ENCODE data around the gene CAMK1D. TPM values are rescaled to one million over a fixed set of nuclear protein-coding genes. Genes with fewer than 3 reads are reported as not detected.

CAMK1D gene
- total and polyA plus RNA-seq, 2 experiments from 2014 or later: 3.5 to 6.0 TPM

DNA sequence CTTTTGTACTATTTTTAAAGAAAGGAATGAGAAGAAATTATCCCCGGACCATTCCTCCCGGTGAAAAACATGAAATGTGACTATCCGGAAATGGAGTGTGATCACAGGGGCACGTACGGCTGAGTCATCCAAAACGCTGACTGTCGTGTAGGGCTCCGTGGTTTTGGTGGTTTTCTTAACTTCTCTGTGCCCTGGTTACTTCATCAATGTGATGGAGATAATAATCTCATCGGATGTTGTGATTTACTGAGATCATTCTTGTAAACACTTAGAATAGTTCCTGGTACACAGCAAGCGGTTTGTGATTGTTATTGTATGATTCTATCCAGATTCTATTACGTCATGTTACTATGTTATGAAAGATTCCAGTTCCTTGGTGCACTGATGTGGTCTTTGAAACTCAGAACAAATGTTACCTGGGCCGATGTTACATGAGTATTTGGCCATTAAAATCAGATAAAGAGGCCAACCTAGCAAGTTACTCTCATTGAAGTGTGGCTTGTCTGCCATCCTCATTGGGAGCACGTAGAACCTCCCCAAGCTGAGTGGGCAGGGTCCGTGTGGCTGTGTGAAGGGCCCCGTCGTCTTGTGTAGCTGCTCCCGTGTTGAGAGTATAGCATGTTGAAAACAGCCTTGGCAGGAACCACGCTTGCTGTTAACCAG lies 99.5 kb downstream of the CAMK1D start:
- Histone ChIP-seq H3K9me3 (ENCODE audit: low read depth) (no peaks in the 10 kb centered on the region), H3K4me3 (no peak overlapping the region), H3K36me3 (replicated peaks; ENCODE audit: insufficient read depth, low read depth) (no peaks in the 10 kb centered on the region), H3K4me2 (no peak overlapping the region), H4K20me1 (ENCODE audit: insufficient read depth, poor library complexity, severe bottlenecking) (no peaks in the 10 kb centered on the region), H3K27me3 (no peaks in the 10 kb centered on the region), H3K27ac (peak overlapping the region; percentile 21), H3K9me2 (replicated peaks; ENCODE audit: insufficient read depth) (no peaks in the 10 kb centered on the region), H2AFZ (no peak overlapping the region), H3K79me2 (no peaks in the 10 kb centered on the region), H3K4me1 (ENCODE audit: insufficient read depth) (peaks cover 6% of the 10 kb centered on the region)
- 86% methylated on average over 18 of the region's 18 CpGs for WGBS (ENCODE audit: low lambda C conversion rate, missing lambda C conversion rate)
- TF ChIP-seq, protein P1, sequence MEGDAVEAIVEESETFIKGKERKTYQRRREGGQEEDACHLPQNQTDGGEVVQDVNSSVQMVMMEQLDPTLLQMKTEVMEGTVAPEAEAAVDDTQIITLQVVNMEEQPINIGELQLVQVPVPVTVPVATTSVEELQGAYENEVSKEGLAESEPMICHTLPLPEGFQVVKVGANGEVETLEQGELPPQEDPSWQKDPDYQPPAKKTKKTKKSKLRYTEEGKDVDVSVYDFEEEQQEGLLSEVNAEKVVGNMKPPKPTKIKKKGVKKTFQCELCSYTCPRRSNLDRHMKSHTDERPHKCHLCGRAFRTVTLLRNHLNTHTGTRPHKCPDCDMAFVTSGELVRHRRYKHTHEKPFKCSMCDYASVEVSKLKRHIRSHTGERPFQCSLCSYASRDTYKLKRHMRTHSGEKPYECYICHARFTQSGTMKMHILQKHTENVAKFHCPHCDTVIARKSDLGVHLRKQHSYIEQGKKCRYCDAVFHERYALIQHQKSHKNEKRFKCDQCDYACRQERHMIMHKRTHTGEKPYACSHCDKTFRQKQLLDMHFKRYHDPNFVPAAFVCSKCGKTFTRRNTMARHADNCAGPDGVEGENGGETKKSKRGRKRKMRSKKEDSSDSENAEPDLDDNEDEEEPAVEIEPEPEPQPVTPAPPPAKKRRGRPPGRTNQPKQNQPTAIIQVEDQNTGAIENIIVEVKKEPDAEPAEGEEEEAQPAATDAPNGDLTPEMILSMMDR (IDR thresholded peaks at IDR 0.05; ENCODE audit: poor library complexity): no peak
- TF ChIP-seq EZH2phosphoT487 (IDR thresholded peaks at IDR 0.05; ENCODE audit: low read depth, severe bottlenecking, unreplicated experiment) (no peak), EZH2 (IDR thresholded peaks at IDR 0.05; ENCODE audit: borderline replicate concordance) (no peak)
- DNase-seq (ENCODE audit: low spot score): no peak

DNA sequence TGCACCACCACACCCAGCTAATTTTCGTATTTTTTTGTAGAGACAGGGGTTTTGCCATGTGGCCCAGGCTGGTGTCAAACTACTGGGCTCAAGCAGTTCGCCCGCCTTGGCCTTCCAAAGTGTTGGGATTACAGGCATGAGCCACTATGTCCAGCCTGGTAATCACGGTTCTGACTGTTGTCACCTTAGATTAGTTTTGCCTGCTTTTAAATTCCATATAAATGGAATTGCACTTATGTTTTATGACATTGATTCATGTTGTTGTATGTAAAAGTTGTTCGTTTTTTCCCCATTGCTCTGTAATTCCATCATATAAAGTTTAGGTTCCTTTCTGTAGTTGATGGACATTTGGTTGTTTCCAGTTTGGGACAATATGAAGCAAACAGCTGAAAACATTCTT lies 106.0 kb downstream of the CAMK1D start:
- 88% methylated on average over 5 of the region's 5 CpGs for WGBS (ENCODE audit: low lambda C conversion rate, missing lambda C conversion rate)
- DNase-seq (ENCODE audit: low spot score): no peak
- no peaks in the 10 kb centered on the region for H3K36me3 ChIP-seq (replicated peaks; ENCODE audit: insufficient read depth, low read depth)

DNA sequence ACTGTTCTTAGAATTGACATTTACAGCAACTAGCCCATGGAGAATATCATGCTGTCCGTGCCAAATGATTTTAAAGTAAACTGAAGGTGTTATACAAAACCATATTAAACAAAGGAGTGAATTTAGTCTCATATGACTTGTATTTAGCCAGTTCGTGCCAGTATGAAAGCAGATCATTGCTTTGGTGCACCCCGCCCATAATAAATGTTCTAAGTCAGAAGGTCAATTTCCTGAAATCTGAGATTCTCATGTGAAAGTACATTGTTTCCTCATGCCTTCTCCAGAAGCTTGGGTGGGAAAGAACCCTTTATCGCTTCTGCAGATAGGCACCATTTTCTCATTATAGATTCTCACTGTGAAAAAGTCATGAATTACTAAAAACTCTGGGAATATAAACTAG lies 106.4 kb downstream of the CAMK1D start:
- Histone ChIP-seq H3K79me2 (no peaks in the 10 kb centered on the region), H3K4me1 (ENCODE audit: insufficient read depth) (peaks cover 8% of the 10 kb centered on the region), H3K4me3 (no peak overlapping the region), H3K9me2 (replicated peaks; ENCODE audit: insufficient read depth) (no peaks in the 10 kb centered on the region), H3K4me2 (no peak overlapping the region), H3K9me3 (ENCODE audit: low read depth) (no peaks in the 10 kb centered on the region), H3K27me3 (no peaks in the 10 kb centered on the region), H4K20me1 (ENCODE audit: insufficient read depth, poor library complexity, severe bottlenecking) (no peaks in the 10 kb centered on the region), H3K27ac (peak overlapping the region; percentile 11), H2AFZ (no peak overlapping the region), H3K36me3 (replicated peaks; ENCODE audit: insufficient read depth, low read depth) (no peaks in the 10 kb centered on the region)
- no peak for DNase-seq (ENCODE audit: low spot score)
- 60% methylated on average over 4 of the region's 4 CpGs for WGBS (ENCODE audit: low lambda C conversion rate, missing lambda C conversion rate)
- TF ChIP-seq EZH2phosphoT487 (IDR thresholded peaks at IDR 0.05; ENCODE audit: low read depth, severe bottlenecking, unreplicated experiment) (no peak), EZH2 (IDR thresholded peaks at IDR 0.05; ENCODE audit: borderline replicate concordance) (no peak)
- TF ChIP-seq, protein P1 (IDR thresholded peaks at IDR 0.05; ENCODE audit: poor library complexity): no peak

More for the DNA sequence above, 106.0 kb downstream of the CAMK1D start:
- TF ChIP-seq EZH2phosphoT487 (IDR thresholded peaks at IDR 0.05; ENCODE audit: low read depth, severe bottlenecking, unreplicated experiment) (no peak), EZH2 (IDR thresholded peaks at IDR 0.05; ENCODE audit: borderline replicate concordance) (no peak)
- TF ChIP-seq, protein P1 (IDR thresholded peaks at IDR 0.05; ENCODE audit: poor library complexity): no peak
- Histone ChIP-seq H3K79me2 (no peaks in the 10 kb centered on the region), H3K27me3 (no peaks in the 10 kb centered on the region), H3K4me2 (no peak overlapping the region), H3K4me1 (ENCODE audit: insufficient read depth) (peaks cover 8% of the 10 kb centered on the region), H3K27ac (no peak overlapping the region), H2AFZ (no peak overlapping the region), H3K9me3 (ENCODE audit: low read depth) (no peaks in the 10 kb centered on the region), H3K4me3 (no peak overlapping the region), H4K20me1 (ENCODE audit: insufficient read depth, poor library complexity, severe bottlenecking) (no peaks in the 10 kb centered on the region), H3K9me2 (replicated peaks; ENCODE audit: insufficient read depth) (no peaks in the 10 kb centered on the region)

Measured in hepatocyte (in vitro differentiated cells).